Lower leg skin (tissue), 3 donors: ENCODE data around the gene KRT6A.

Source experiments
- CTCF ChIP-seq, 3 donors: fragments of 450-650 bp; IDR thresholded peaks; one replicate each; pipeline ENCODE4 v1.5.1; 2016; ENCODE audit warnings: antibody characterized with exemption in 3 of 3, mild to moderate bottlenecking in 3 of 3, moderate library complexity in 2 of 3
- POLR2A ChIP-seq, 2 donors: fragments of 450-650 bp; IDR thresholded peaks; one replicate each; pipeline ENCODE4 v1.6.1; 2016 to 2017; ENCODE audit warnings: antibody characterized with exemption in 2 of 2, mild to moderate bottlenecking in 1 of 2, moderate library complexity in 1 of 2

- TF ChIP-seq CTCF (IDR thresholded peaks at IDR 0.05) (no peak), POLR2A (IDR thresholded peaks at IDR 0.05) (no peak)
Measured at GRCh38 chr12:52502877-52503276, 9.8 kb upstream of the KRT6A start.
